GM21723 (cell line): ENCODE results near the gene TTLL11.

Experiments
- ATAC-seq: cut with Tn5 transposase; IDR thresholded peaks from one replicate; pipeline ENCODE4 v1.9.1; 2021; ENCODE audit warnings: mild to moderate bottlenecking, moderate library complexity; ENCODE audit not compliant: unreplicated experiment

TTLL11 gene

DNA sequence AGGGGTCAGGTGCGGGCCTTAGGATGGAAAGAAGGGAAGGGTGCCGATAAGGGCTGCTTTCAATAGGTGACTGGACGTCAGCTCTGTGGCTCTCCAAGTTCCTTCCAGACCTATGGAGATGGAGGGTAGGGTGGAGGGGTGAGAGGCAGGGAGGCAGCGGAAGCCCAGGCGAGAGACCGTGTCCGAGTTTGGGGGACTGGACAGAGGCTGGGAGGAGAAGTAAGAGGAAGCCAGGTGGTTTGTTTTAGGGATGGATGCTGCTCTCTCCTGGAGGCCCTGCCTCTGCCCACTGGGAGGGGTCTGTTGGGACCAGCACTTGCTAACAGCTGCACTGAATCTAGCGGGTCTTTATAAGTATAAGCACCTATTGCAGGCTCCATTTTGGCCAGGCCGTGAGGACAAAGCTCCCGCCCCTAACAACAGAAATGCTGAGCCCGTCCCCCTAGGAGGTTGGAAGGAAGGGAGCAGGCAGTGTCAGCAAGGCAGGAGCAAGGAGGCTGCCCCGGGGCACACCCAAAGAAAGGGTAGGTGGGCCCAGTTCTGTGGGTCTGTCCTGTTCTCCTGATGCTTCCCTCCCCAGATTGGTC is 274.2 kb downstream of the TTLL11 start:
- ATAC-seq: no peak

DNA sequence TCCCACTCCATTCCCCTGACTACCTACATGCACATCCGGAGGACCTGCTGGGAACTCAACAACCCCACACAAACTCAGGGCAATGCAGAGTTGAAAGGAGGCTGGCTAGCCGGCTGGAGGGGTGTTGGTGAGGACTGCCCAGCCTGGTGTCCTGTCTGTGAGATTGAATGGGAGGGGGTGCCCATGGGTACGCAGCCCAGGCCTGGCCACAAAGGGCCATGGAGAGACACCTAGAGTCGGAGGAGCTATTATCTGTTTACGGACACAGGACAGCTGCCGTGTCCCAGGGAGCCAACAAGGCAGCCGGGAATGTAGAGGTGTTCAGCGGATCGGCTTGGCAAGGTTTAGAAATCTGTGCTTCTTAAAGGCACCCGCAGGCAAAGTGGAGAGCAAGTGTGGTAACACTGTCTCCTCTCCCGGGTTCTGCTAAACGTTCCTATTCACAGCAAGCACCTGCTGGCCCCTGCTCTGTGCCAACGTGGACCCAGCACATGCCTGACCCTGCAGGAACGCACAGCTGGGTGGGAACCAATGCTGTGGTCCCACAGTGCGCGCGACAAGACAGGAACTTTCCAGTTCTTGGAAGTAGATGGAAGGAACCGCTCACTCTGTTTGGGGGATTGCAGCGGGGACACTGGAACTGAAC is 275.0 kb downstream of the TTLL11 start:
- no peak for ATAC-seq

GRCh38 chr9:121817476-121817875 is 275.6 kb downstream of the TTLL11 start:
- no peak for ATAC-seq

DNA sequence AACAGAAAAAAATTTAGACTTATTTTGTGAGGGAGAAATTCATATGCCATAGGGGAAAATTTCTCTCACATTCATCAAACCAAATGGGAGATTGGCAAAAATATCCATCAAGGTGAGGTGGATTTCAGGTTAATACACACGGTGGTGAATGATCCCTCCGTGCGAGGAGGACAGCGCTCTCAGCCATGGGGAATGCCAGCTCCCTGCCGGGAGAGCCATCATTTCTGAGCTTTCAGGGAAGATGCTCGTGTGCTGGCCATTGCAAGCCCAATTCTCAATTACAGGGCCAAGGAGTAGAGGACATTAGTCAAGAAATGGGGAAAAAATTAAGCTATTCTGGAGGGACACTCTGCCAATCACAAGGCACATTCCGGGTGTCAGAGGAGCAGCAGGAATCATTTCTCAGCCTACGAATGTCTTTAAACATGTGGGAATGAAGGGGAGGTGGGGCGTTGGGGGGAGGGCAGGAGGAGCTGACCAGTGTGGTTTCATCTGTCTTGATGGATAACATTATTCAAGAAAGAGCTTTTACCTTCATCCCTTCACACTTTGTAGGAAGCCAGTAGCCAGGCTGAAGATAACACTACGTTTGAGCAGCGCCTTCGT is 276.2 kb downstream of the TTLL11 start:
- no peak for ATAC-seq

GRCh38 chr9:121816449-121816817 is 276.7 kb downstream of the TTLL11 start:
- no peak for ATAC-seq

DNA sequence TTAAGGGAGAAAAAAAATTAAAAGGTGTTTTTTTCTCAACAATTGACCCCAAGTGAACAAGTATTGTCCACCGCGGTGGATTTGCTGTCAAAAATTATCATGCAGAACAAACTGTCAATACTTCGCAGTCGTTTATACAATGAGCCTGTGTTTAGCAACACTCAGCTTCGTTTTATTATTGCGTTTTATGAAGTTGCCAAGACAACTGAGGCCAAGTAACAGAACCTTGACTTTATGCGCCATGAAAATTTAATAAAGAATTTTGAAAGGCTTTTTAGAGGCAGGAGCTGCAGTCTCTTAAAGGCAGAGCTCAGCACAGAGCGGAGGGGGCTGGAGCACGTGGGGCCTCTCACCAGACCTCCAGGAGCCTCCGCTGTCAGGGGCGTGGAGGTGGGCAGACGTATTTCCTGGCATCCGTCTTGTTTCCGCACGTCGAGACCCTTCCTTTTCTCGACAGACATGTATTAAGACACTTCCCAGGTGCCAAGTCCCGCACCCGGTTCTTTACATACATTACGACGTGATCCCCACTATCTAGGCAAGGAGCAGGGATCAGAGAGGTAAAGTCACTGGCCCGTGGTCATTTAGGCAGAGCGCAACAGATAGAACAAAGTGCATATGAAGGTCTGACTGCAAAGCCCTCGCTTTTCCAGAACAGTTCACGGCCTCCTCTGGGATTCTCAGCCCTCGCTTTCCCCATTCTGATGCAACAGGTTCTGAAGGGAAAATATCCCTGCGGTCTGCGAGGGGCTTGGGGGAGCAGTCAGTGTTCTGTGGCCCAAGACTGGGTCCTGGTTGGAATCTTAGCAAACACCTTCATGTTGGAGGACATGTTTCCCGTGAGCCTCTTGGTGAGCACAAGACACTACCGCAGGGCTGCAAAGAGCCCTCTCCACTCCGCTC is 277.3 kb downstream of the TTLL11 start:
- ATAC-seq: no peak

GRCh38 chr9:121815084-121815483 is 278.0 kb downstream of the TTLL11 start:
- ATAC-seq: no peak

- ATAC-seq: no peak
Observed at GRCh38 chr9:121814594-121814993, 278.5 kb downstream of the TTLL11 start.

GRCh38 chr9:121813519-121814210 is 279.4 kb downstream of the TTLL11 start:
- ATAC-seq: no peak

GRCh38 chr9:121812159-121812735 is 280.9 kb downstream of the TTLL11 start:
- ATAC-seq: no peak

DNA sequence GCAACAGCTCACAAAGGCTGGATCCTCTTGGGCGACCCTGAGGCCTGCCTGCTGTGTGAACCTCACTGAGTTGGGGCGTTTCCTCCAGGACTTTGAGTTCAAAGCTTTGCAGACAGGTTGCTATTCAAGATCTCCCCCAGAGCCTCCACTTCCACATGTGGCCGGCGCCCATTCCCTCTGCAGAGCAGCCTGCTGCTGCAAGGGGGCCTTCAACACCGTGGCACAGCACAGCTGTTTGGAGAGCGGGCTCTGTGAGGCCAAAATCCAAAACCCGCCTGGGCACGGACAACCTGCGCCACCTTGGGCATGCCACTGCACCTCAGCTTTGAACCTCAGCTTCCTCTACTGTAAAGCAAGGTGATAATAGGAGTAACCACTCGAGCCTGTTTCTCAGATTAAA is 281.4 kb downstream of the TTLL11 start:
- no peak for ATAC-seq

- no peak for ATAC-seq
Observed at GRCh38 chr9:121811140-121811539, 282.0 kb downstream of the TTLL11 start.

DNA sequence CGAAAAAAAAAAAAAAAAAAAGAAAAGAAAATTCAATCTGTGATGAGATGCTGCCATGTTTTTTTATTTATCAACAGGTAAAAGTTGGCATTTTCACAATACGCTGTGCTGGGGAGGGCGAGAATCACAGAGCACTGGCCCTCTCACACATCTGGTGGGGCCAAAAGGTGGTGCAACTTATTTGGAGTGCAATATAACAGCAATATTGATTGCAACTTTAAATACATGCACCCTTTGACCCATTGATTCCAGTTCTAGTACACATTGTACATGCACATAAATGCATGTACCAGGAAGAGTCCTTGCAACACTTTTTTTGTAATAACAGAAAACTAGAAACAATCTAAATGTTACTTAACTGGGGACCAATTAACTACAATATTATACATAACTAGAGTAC is 282.6 kb downstream of the TTLL11 start:
- ATAC-seq: no peak

- no peak for ATAC-seq
Observed at GRCh38 chr9:121809356-121810050, 283.6 kb downstream of the TTLL11 start.

DNA sequence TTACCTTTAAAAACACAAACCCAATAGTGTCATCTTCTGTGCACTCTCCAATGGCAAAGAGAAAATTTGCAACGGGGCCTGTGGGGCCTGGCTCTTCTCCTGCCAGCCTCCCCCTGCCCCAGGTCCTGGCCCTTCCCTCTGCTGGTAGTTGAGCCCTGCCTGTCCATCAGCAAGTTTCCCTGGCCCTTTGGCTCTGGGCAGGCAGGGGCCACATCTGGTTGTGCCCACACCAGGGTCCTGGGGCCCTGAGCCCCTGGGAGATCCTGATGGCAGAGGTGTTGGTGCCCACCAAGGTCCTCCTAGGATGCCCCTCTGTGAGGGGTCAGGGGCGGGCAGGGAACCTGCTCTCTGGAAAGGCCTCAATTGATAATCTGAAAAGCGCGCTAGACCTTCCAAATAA is 284.3 kb downstream of the TTLL11 start:
- no peak for ATAC-seq

- no peak for ATAC-seq
Observed at GRCh38 chr9:121807823-121808278, 285.3 kb downstream of the TTLL11 start.

DNA sequence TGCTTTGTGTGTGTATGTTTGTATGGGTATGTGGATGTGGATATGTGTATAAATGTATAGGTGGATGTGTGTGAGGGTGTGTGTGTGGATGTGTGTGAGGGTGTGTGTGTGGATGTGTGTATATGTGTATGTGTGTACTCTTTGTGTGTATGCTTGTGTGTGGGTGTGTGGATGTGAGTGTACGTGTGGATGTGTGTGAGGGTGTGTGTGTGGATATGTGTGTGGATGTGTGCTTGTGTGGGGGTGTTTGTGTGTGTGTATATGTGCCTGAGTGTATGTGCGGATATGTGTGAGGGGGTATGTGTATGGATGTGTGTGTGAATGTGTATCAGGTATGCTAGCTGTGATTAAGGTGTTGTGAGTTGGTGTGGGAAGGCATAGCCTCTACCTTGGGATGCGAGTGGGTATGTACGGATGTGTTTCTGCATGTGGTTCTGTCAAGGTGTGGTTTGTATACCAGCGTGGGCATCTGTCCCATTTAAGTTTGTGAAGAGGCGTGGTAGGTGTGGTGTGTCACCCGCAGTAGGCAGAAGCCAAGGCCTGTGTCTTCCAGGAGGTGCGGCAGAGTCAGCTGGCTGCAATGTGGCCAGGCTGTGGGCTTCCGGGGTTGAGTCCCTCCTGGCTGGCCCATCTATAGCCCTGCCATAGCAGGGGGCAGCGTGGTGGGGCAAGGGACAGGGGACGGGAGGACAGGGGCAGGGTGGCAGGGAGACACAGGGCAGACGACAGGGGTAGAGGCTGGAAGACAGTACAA is 285.9 kb downstream of the TTLL11 start:
- no peak for ATAC-seq

DNA sequence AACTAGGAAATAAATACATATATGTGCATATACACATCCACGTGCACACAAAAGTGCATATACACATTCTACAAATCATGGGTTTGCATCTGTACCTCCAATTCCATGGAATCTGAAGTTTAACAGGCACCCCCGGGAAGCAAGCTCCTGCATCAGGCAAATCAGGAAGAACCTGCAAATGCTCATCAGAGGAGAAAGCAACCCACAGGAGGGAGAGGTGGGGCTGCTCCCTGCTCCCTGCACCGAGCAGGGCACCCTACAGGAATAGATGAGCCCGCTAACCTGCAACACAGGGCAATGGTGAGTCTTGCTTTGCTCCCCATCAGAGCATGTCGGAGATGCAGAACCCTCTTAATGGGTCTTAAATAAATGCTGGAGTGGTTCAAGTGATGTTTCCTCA is 290.4 kb downstream of the TTLL11 start:
- ATAC-seq: no peak

GRCh38 chr9:121801579-121801978 is 291.5 kb downstream of the TTLL11 start:
- ATAC-seq: no peak
